H1 (cell line): ENCODE measurements around the gene KCNT1. TPM values are rescaled to one million over a fixed set of nuclear protein-coding genes. Genes with fewer than 3 reads are reported as not detected.

ENCODE experiments used
- ASH2L ChIP-seq: fragments of 200-600, 300-600 bp; sonication (generic); IDR thresholded peaks from one replicate; pipeline ENCODE4 v1.7.1; 2017; ENCODE audit warnings: low read length
- ATF2 ChIP-seq: IDR thresholded peaks from 2 replicates; pipeline ENCODE4 v1.6.1; 2012; ENCODE audit warnings: low read length, inconsistent platforms
- CBX8 ChIP-seq: fragments of 300-800, 300-1000 bp; sonication (generic); IDR thresholded peaks from 2 replicates; pipeline ENCODE4 v1.7.1; 2016; ENCODE audit warnings: low read depth, low read length, borderline replicate concordance
- TAF1 ChIP-seq: IDR thresholded peaks from 2 replicates; pipeline ENCODE4 v1.6.1; 2011; ENCODE audit warnings: mild to moderate bottlenecking, low read depth, low read length
- polyA plus RNA-seq, 7 experiments: library from polyadenylated mRNA; depleted of rRNA in 3 of 7; stranded (reverse) in 5 of 7; unstranded in 2 of 7; fragments of >200 nt in 5 of 7; fragments of 200-250 nt in 2 of 7; gene quantifications; 1 replicate in 5 of 7; 2 replicates in 1 of 7; 4 replicates in 1 of 7; pipeline versions ENCODE4 v1.2.1 to v1.2.3, GENCODE V29; 2011 to 2013; ENCODE audit warnings: missing spikeins in 2 of 7, mixed read lengths in 2 of 7
- total RNA-seq: library from RNA; stranded (reverse); fragmentation: NEBNext Ultra II Directional; extraction: Animal tissue kit (Norgen Biotek cat#: 25700); gene quantifications from 2 replicates; pipeline ENCODE4 v1.2.1, GENCODE V29; 2021

Gene KCNT1
- total and polyA plus RNA-seq, 2 of the 8 experiments (the other 6 are each of a cell fraction or from before 2014, with no cell fraction given) = 0.13 to 0.20 TPM

- TF ChIP-seq ATF2 (no peak), CBX8 (no peak), ASH2L (no peak), TAF1 (no peak)
These were observed 9.9 kb downstream of the KCNT1 start (continued) for GRCh38 chr9:135711881-135712280.
